GM21723 (cell line): ENCODE measurements around the gene OR6C2.
"Not testable (repeated sequence)": the region's sequence is repeated elsewhere in the genome, so short reads cannot be mapped to it uniquely, and the experiment has no call there.

ENCODE experiments used
- ATAC-seq: cut with Tn5 transposase; IDR thresholded peaks from one replicate; pipeline ENCODE4 v1.9.1; 2021; ENCODE audit warnings: mild to moderate bottlenecking, moderate library complexity; ENCODE audit not compliant: unreplicated experiment

OR6C2 gene

DNA sequence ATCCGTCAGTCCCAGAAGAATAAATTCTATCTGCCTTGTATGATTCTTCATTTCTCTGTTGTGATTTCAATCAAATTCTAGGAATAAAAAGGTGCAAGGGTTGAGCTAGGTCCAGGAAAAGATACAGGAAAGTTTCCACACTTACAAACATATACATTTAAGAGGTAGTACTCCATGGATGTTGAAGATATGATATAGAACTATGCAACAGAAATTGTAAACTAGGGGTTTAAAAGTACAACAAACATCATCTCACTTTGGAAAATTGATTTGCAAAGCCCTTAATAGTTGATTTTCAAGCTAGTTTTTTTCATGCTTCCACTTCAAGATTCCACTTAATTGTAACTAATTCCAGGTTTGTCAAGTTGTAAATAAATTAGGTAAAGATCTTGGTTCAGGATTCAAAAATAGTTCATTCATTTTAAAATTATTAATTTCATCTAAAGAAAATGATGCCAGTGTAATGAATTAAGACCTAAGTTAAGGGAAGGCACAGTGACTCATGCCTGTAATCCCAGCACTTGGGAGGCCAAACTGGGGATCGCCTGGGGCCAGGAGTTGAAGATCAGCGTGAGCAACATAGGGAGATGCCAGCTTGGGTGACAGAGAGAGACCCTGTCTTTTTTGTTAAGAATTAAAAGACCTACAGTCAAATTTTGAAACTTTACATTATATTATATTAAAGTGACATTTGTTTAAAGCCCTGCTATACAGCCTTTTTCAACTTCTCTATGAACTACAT lies 26.4 kb downstream of the OR6C2 start, which contains the start of gene OR6C70:
OR6C70 (minus strand) TSS at position 51 of the 742 bp plus-strand sequence; CDS start at position 51, 0 bp downstream.
- no peak for ATAC-seq

DNA sequence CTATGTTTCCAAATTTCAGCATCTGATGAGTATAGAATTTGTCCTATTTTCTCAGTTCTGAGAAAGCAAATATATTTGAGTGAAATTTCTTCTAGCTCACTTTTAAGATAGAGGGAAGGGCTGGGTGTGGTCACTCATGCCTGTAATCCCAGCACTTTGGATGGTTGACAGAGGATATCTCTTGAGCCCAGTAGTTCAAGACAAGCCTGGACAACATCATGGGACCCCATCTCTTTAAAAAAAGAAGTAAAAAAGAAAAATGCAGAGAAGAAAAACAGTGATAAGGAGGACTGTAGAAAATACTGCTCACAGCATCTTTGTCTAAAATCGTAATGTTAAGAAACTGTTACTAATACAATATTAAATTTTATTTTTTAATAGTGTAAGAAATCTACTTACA lies 28.4 kb downstream of the OR6C2 start:
- no peak for ATAC-seq

DNA sequence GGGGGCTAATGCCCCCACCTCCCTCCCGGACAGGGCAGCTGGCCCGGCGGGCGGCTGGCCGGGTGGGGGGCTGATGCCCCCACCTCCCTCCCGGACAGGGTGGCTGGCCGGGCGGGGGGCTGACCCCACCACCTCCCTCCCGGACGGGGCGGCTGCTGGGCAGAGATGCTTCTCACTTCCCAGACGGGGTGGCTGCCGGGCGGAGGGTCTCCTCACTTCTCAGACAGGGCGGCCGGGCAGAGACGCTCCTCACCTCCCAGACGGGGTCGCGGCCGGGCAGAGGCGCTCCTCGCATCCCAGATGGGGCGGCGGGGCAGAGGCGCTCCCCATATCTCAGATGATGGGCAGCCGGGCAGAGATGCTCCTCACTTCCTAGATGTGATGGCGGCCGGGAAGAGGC lies 35.3 kb downstream of the OR6C2 start:
- ATAC-seq = not testable (repeated sequence)

DNA sequence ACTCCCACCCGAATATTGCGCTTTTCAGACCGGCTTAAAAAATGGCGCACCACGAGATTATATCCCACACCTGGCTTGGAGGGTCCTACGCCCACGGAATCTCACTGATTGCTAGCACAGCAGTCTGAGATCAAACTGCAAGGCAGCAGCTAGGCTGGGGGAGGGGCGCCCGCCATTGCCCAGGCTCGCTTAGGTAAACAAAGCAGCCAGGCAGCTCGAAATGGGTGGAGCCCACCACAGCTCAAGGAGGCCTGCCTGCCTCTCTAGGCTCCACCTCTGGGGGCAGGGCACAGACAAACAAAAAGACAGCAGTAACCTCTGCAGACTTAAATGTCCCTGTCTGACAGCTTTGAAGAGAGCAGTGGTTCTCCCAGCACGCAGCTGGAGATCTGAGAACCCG lies 40.4 kb downstream of the OR6C2 start:
- not testable (repeated sequence) for ATAC-seq

DNA sequence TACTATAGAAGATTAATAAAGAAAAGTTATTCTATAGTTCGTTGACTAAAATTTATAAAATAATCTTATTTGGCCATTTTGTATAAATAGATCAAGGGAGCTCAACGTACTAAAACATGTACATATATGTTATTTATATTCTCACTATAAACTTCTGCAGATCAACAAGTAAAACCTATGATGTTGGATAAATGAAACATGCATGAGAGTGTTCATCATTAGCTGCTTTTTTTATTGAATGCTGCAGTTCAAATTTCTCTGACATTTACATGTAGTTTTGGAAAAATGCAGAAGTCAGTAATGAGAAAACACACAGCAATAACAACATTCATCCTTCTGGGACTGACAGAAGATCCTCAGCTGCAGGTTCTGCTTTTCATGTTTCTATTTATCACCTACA lies 48.2 kb downstream of the OR6C2 start, which contains the start of gene OR6C68:
OR6C68 (plus strand) TSS at position 301 of the 400 bp plus-strand sequence; CDS start at position 301, 0 bp downstream.
- no peak for ATAC-seq

DNA sequence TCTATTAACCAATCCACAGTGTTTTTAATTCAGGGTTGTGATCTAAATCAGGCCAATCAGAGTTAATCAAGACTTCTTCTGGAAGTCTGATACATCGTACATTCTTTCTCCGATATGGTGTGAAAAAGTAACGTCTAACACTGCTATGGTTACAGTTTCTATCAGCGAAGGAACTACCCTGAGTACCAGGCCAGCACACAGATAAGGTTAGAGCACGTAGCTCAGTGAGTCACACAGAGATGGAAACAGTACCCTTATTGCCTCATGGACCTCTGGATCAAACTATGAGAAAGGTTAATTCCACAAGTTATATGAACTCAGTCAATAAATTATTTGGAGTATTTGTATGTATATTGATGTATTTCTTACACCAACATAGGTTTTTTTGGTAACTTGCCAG lies 51.6 kb downstream of the OR6C2 start:
- ATAC-seq = no peak

DNA sequence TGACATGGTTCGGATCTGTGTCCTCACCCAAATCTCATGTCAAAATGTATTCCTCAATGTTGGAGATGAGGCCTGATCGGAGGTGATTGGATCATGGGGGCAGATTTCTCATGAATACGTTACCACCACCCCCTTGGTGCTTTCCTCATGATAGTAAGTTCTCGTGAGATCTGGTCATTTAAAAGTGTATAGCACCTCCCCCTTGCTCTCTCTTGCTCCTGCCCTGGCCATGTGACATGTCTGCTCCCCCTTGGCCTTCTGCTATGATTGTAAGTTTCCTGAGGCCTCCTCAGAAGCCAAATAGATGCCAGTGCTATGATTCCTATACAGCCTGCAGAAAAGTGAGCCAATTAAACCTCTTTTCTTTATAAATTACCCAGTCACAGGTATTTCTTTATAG lies 55.4 kb downstream of the OR6C2 start:
- ATAC-seq = no peak

DNA sequence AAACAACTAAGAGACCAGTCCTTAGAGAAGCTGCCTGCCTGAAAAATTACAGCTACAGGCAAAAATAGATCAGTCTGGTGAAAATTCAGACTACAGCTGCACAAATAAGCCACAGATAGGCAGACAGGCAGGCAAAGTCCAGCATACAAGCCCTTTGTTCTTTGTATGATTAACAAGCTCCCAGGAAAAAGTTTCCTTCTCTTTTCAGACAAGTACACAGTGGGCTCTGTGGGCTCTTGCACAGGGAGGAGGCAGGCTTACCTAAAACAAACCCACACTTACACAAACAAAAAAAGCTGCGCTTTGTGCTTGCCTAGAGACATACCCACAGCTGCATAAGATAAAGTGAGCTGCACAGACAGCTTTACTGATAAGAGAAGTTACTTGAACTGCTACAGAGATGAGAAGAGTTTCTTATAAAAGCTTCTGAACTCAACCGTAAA lies 56.0 kb downstream of the OR6C2 start:
- no peak for ATAC-seq

DNA sequence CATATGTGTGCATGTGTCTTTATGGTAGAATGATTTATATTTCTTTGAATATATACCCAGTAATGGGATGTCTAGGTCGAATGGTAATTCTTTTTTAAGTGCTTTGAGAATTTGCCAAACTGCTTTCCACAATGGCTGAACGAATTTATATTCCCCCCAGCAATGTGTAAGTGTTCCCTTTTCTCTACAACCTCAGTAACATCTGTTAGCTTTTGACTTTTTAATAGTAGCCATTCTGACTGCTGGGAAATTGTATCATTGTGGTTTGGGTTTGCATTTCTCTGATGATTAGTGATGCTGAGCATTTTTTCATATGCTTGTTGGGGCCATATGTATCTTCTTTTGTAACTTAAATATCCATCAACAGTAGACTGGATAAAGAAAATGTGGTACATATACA lies 57.7 kb downstream of the OR6C2 start:
- ATAC-seq = no peak
